Measurements from ENCODE around the gene CHMP5.

GRCh38 chr9:33294670-33295432, 30.0 kb downstream of the CHMP5 start:
- no peak for TF ChIP-seq POLR2A (IDR thresholded peaks at IDR 0.05; ENCODE audit: low read depth, low read length)
- TF ChIP-seq POLR2AphosphoS5 (IDR thresholded peaks at IDR 0.05; ENCODE audit: low read depth, low read length): no peak
